Hematopoietic multipotent progenitor cell treated with erythropoietin and hydrocortisone succinate and interleukin-3 and kit ligand, for 4 days (in vitro differentiated cells): ENCODE results near the gene CNTD1.
"Not testable (repeated sequence)": the region's sequence is repeated elsewhere in the genome, so short reads cannot be mapped to it uniquely, and the experiment has no call there.

Experiments
- DNase-seq: peaks from one replicate; pipeline ENCODE4 v3.0.0-alpha.2; 2015

CNTD1 gene

DNA sequence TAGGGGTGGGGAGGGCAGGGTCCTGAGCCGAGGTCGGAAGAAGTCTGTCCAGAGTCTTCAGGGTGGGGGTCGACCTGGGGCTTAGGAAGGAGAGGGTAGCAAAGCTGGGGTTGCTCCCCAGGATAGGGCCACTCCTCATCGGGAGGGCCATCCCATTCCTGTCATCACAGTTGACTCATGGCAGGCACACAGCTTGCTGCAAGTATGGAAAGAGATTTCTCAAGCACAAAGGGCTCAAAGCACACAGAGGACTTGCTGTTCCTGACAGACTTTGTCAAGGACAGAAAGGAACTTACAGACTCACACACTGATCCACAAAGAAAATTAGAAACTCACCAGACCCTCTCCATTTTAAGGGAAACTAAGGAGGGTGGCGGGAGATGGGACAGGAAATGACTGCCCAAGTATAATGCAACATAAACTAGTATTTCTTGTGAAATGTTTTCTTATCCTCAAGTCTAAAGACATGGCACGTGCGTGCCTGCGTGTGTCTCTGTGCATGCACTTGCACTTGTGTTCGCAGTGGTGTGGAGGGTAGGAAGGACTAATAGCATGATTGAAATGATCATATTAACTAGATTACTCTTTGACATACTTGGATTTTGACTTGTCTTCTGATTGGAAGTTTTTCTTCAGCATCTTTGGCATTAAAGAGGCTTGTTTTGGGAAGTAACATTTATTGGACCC, 48.1 kb downstream of the CNTD1 start:
- no peak for DNase-seq

- no peak for DNase-seq
Measured at GRCh38 chr17:42848093-42848492, 49.4 kb downstream of the CNTD1 start.

GRCh38 chr17:42849031-42849430, 50.4 kb downstream of the CNTD1 start:
- DNase-seq, result no peak

DNA sequence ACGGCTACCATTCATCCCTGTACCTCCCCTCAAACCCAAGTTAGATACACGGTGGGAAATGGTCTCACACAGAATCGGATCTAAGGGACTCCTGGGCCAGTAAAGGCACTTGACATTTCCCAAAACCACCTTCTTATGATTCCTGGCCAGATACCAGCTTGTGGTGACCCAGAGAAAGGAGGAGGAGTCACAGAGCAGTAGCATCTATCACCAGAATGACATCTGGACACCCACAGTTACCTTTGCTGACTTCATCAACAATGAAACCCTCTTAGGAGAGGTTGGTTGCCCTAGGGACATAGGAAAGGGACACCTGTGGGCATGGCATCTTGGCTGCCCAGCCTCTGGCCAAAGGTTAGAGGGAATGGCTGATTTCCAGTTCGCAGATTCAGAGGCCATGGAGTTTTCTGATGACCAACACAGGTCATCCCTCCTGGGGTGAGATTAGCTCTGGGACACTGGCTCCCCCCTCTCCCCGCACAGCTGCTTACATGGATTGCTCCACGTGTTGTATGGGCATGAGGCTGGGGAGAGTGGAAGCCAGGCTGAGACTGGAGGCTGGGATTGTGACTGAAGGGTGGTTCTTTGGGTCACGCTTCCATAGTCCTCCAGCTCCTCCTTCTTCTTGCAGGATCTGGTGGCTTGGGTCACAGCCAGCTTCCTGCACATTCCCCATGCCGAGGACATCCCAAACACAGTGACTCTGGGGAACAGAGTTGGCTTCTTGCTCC, 51.0 kb downstream of the CNTD1 start:
- DNase-seq, result no peak

- DNase-seq, result no peak
Measured at GRCh38 chr17:42850954-42851353, 52.3 kb downstream of the CNTD1 start, which contains the start of gene AOC3. AOC3 (plus strand) TSS chr17:42851199; CDS start chr17:42851344, 145 bp downstream.

DNA sequence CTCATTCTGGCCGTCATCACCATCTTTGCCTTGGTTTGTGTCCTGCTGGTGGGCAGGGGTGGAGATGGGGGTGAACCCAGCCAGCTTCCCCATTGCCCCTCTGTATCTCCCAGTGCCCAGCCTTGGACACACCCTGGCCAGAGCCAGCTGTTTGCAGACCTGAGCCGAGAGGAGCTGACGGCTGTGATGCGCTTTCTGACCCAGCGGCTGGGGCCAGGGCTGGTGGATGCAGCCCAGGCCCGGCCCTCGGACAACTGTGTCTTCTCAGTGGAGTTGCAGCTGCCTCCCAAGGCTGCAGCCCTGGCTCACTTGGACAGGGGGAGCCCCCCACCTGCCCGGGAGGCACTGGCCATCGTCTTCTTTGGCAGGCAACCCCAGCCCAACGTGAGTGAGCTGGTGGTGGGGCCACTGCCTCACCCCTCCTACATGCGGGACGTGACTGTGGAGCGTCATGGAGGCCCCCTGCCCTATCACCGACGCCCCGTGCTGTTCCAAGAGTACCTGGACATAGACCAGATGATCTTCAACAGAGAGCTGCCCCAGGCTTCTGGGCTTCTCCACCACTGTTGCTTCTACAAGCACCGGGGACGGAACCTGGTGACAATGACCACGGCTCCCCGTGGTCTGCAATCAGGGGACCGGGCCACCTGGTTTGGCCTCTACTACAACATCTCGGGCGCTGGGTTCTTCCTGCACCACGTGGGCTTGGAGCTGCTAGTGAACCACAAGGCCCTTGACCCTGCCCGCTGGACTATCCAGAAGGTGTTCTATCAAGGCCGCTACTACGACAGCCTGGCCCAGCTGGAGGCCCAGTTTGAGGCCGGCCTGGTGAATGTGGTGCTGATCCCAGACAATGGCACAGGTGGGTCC, 52.9 kb downstream of the CNTD1 start:
- DNase-seq, result not testable (repeated sequence)

- DNase-seq, result no peak
Measured at GRCh38 chr17:42852351-42852750, 53.7 kb downstream of the CNTD1 start.

DNA sequence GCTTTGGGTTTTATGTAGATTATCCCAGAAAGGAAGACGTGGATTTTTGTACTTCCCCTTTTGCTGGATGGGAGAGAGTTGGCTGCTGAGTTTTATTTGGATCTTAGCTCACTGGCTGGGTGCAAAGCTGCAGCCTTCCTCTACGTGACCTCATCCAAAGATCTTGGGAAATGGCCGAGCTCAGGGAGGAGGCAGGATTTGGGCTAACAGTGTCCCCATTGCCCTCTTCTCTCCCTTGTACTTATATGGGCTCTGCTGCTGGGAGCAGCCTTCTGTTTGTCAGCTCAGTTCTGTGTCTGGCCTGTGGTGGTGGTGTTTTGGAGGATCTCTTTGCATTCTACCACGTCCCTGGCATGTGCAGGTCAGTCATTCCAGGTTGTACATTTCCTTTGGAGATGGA, 54.3 kb downstream of the CNTD1 start:
- no peak for DNase-seq

GRCh38 chr17:42853597-42853967, 54.9 kb downstream of the CNTD1 start:
- DNase-seq, result no peak

DNA sequence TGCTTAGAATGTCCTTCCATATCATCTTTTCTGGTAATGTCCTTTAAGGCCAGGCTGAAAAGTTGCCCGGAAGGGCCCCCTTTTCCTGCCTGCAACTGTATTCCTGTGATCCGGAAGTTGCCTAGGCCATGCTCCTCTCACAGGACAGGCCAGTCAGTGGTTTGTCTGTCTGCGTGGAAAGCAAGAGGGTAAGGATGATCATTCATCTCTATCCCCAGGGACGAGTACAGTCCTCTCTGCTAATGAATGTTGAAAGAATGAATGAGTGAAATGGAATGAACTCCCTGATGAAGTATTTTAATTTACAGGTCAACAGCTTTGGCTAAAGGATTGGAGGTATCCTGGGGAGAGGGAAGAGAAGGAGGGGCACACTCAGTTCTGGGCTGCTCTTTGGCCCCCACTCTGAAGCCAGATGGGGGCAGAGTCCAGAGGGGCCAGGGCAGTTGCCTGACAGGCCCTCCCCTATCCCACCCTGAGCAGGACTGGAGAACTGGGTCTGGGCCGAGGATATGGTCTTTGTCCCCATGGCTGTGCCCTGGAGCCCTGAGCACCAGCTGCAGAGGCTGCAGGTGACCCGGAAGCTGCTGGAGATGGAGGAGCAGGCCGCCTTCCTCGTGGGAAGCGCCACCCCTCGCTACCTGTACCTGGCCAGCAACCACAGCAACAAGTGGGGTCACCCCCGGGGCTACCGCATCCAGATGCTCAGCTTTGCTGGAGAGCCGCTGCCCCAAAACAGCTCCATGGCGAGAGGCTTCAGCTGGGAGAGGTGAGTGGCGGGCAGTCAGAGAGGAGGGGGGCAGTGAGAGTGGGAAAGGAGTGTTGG, 55.5 kb downstream of the CNTD1 start:
- DNase-seq, result no peak

GRCh38 chr17:42855048-42855596, 56.5 kb downstream of the CNTD1 start:
- DNase-seq, result no peak

GRCh38 chr17:42856093-42856492, 57.4 kb downstream of the CNTD1 start:
- DNase-seq, result not testable (repeated sequence)

- DNase-seq, result not testable (repeated sequence)
Measured at GRCh38 chr17:42856516-42856915, 57.9 kb downstream of the CNTD1 start.

- DNase-seq, result no peak
Measured at GRCh38 chr17:42857389-42857788, 58.7 kb downstream of the CNTD1 start.
